ENCODE data around the gene ANKRD29.
A peak's percentile ranks its signal among the peaks of the same experiment; 100 is the strongest.

Gene ANKRD29, protein sequence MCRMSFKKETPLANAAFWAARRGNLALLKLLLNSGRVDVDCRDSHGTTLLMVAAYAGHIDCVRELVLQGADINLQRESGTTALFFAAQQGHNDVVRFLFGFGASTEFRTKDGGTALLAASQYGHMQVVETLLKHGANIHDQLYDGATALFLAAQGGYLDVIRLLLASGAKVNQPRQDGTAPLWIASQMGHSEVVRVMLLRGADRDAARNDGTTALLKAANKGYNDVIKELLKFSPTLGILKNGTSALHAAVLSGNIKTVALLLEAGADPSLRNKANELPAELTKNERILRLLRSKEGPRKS

DNA sequence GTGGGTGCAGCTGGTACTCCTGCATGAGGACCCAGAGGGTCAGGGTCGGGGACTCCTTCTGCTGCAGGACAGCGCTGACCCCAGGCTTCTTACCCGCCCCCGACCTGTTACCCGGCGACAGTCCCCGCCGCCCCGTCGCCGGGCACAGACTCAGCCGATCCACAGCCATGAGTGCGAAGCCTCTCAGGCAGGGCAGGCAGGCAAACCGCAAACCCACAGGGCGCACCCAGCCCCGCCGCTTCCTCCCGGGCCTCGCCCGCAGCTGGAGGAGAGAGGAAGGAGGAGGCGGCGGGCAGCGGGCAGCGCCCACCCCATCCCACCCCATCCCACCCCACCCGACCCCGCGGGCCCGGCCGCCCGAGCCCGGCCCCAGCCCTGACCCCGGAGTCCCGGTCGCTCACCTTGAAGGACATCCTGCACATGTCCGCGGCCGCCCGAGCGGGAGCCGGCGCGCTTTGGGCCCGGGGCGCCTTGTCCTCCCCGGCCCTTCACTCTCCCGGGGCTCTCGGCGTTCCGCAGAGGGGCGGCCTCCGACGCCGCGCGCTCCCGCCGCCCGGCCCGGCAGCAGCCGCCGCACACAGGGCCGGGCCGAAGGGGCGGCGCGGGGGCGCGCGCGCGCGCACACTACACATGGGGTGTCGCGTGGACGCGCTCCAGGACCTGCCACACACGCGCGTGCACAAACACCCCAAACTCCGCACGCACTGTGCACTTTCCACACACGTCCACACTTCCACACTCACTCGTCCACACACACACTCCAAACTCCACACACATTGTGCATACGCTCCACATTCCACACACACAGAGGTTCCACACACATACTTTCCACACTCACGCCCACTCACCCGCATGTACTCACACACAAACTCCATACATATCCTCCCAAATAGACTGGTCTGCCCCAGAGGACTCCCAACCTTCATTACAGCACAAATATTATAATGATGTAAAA is at the start of gene ANKRD29:
Gene ANKRD29 (minus strand): TSS at position 603 of the 955 bp plus-strand sequence. CDS start 181 bp downstream, at position 422.
- TF ChIP-seq, protein P1, sequence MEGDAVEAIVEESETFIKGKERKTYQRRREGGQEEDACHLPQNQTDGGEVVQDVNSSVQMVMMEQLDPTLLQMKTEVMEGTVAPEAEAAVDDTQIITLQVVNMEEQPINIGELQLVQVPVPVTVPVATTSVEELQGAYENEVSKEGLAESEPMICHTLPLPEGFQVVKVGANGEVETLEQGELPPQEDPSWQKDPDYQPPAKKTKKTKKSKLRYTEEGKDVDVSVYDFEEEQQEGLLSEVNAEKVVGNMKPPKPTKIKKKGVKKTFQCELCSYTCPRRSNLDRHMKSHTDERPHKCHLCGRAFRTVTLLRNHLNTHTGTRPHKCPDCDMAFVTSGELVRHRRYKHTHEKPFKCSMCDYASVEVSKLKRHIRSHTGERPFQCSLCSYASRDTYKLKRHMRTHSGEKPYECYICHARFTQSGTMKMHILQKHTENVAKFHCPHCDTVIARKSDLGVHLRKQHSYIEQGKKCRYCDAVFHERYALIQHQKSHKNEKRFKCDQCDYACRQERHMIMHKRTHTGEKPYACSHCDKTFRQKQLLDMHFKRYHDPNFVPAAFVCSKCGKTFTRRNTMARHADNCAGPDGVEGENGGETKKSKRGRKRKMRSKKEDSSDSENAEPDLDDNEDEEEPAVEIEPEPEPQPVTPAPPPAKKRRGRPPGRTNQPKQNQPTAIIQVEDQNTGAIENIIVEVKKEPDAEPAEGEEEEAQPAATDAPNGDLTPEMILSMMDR (IDR thresholded peaks at IDR 0.05; ENCODE audit: insufficient read depth, low read depth, low read length, missing control alignments): no peak
- peak; percentile 50 for DNase-seq (ENCODE audit: low read depth)
- peak within 1 kb of the TSS; percentile 41 for H3K4me3 ChIP-seq (ENCODE audit: low read length)

DNA sequence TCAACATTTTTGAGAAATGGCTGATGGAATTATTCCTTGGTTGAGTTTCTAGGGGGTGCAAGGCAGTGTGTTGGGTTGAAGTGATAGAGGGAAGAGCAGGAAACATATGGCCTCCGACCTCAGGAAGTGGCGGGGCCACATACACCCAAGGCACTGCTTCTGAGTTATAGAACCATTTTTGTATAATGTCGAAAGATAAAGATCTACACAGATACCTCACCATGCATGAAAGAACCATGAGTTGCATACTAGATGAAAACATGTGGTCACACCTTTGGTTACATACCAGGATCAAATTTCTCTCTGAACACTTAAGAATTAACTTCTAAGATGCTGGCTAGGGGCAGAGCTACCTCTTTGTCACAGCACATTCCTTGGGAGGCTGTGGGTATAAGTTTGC is 49.7 kb upstream of the ANKRD29 start:
- no peak overlapping the region for H3K4me3 ChIP-seq (ENCODE audit: low read length)
- TF ChIP-seq, protein P1 (IDR thresholded peaks at IDR 0.05; ENCODE audit: insufficient read depth, low read depth, low read length, missing control alignments): no peak
- no peak for DNase-seq (ENCODE audit: low read depth)

DNA sequence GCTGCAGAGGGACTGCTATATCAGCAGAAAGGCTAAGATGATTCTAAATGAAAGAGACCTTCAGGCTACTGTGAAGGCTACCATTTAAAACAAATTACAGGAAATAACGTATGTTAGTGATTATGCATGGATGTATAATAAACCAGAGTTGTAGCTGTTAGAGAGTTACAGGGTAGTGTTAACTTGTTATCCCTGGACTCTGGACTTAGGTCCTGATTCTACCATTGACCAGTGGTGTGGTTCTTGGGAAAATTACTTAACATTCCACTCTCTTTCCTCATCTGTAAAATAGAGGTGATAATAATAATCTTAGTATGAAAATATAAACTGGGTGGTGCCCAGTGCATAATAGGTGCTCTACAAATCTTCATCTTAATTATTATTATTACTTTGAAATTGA is 48.7 kb upstream of the ANKRD29 start:
- DNase-seq (ENCODE audit: low read depth): no peak
- no peak overlapping the region for H3K4me3 ChIP-seq (ENCODE audit: low read length)
- TF ChIP-seq, protein P1 (IDR thresholded peaks at IDR 0.05; ENCODE audit: insufficient read depth, low read depth, low read length, missing control alignments): no peak

DNA sequence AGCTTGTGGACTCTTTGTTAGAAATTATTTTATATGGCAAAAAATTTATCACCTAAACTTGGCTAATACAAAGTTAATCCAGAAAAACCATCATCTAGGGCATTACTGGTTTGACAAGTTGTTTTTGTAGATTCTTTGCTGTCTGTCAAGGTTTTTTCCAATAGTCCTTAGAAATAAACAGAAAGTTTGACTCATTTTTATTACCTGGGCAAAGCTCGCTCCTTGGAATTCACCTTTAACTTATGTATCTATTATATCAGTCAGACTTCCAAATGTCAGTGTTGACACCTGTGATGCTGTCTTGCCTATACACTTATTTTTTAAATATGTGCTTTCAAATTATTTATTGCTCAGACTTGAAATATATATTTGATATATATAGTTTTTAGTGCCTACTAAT is 48.2 kb upstream of the ANKRD29 start:
- TF ChIP-seq, protein P1 (IDR thresholded peaks at IDR 0.05; ENCODE audit: insufficient read depth, low read depth, low read length, missing control alignments): no peak
- DNase-seq (ENCODE audit: low read depth): no peak
- H3K4me3 ChIP-seq (ENCODE audit: low read length): no peak overlapping the region

DNA sequence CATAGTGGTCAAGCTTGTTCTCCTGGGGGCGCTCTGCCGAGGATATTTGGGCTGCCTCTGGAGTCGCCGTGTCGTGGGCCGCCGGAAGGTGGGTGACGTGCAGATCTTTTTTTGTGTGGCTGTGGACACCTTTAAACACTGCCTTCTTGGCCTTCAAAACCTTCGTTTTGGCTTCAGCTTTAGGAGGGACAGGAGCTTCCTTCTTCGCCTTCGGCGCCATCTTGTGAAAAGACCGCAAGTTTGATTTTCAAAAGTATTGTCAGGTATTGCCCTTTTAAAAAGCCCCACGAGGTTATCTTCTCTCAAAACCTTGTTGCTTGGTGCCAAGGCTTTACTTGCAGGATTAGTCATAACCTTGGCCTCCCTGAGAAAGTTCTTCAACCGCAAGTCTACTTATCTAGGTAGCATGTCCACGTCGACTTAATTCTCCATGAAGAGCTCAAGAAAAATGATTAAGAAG is 47.4 kb upstream of the ANKRD29 start:
- no peak overlapping the region for H3K4me3 ChIP-seq (ENCODE audit: low read length)
- peak; percentile 69 for DNase-seq (ENCODE audit: low read depth)
- TF ChIP-seq, protein P1 (IDR thresholded peaks at IDR 0.05; ENCODE audit: insufficient read depth, low read depth, low read length, missing control alignments): no peak

DNA sequence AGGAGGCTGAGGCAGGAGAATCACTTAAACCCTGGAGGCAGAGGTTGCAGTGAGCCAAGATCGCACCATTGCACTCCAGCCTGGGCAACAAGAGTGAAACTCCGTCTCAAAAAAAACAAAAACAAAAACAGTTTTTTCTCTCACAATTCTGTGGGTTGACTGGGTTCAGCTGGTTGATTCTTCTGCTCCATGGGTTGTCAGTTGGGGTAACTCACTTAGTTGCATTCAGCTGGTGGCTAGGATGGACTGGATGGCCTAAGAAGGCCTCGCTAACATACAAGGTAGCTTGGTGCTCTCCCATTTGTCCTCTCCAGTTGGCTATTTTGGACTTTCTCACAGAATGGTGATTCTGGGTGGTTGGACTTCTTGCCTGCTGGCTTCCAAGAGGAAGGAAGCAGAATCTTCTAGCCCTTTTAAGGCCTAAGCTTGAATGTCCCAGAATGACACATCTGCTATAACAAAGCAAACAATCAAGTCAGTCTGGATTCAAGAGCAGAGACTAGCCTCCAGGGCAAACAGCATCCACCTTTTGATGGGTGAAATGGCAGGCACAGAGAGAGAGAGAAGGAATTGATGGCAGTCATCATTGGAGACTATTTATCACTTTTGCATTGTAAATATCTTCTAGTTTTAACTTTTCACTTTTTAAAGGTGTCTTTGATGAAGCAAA is 44.4 kb upstream of the ANKRD29 start:
- H3K4me3 ChIP-seq (ENCODE audit: low read length): no peak overlapping the region
- peak; percentile 76 for DNase-seq (ENCODE audit: low read depth)
- TF ChIP-seq, protein P1 (IDR thresholded peaks at IDR 0.05; ENCODE audit: insufficient read depth, low read depth, low read length, missing control alignments): no peak

Data from epithelial cell of esophagus (primary cell).